GM12873 (cell line): ENCODE results near the gene SGMS2.

Experiments used
- TF ChIP-seq, protein P1 (sequence below): IDR thresholded peaks from 2 replicates; pipeline ENCODE4 v1.5.1; 2012; ENCODE audit warnings: low read depth, mild to moderate bottlenecking, moderate library complexity, low read length, control low read depth; ENCODE audit not compliant: insufficient read depth; ENCODE audit errors: missing control alignments

Gene SGMS2

DNA sequence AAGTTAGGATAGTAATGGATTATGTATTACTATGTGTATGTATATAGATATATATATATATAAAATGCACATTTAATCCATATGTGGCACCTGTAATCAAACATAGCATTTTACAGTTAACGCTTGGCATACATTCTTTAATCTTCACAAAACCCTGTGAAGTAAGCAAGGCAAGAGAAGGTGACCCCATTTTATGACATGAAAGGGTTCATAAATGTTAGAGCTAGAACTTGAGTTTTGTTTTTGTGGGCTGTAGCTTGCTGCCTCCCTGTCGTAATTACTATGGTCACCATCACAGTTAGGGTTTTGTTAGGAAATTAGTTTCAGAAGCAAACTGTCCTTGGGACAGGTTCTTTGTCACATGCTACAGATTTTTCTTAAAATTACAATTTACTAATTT lies 92.8 kb downstream of the SGMS2 start:
- TF ChIP-seq, protein P1, sequence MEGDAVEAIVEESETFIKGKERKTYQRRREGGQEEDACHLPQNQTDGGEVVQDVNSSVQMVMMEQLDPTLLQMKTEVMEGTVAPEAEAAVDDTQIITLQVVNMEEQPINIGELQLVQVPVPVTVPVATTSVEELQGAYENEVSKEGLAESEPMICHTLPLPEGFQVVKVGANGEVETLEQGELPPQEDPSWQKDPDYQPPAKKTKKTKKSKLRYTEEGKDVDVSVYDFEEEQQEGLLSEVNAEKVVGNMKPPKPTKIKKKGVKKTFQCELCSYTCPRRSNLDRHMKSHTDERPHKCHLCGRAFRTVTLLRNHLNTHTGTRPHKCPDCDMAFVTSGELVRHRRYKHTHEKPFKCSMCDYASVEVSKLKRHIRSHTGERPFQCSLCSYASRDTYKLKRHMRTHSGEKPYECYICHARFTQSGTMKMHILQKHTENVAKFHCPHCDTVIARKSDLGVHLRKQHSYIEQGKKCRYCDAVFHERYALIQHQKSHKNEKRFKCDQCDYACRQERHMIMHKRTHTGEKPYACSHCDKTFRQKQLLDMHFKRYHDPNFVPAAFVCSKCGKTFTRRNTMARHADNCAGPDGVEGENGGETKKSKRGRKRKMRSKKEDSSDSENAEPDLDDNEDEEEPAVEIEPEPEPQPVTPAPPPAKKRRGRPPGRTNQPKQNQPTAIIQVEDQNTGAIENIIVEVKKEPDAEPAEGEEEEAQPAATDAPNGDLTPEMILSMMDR, result no peak

DNA sequence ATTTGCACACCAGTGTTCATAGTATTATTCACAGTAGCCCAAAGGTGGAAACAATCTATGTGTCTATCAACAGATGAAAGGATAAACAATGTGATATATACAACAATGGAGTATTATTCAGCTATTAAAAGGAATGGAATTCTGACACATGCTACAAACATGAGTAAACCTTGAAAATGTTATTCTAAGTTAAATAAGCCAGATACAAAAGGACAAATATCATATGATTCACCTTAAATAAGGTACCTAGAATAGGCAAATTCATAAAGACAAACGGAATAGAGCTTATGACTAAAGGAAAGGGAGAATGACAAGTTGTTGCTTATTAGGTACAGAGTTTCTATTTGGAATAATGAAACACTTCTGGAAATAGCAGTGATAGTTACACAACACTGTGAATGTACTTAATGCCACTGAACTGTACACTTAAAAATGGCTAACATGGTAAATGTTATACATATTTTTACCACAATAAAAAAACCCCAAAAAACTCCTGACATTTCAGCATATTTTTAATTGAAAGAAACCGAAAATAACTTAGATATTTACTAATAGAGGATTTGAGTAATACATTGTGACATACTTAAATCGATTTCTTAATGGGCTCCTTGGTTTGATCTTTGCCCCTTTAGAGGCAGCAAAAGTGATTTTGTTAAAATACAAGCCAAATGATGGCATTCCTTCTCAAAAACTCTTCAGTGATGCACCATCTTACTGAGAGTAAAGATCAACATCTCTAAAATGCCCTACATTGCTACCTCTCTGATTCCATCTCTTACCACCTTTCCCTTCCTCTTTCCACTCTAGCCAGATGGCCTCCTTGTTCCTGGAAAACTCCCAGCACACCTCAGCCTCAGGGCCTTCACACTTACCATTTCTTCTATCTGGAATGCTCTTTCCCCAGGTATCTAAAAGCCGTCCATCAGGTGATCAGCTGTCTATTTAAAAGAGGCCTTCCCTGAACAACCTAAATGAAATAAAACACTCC lies 98.0 kb downstream of the SGMS2 start:
- TF ChIP-seq, protein P1, result no peak

DNA sequence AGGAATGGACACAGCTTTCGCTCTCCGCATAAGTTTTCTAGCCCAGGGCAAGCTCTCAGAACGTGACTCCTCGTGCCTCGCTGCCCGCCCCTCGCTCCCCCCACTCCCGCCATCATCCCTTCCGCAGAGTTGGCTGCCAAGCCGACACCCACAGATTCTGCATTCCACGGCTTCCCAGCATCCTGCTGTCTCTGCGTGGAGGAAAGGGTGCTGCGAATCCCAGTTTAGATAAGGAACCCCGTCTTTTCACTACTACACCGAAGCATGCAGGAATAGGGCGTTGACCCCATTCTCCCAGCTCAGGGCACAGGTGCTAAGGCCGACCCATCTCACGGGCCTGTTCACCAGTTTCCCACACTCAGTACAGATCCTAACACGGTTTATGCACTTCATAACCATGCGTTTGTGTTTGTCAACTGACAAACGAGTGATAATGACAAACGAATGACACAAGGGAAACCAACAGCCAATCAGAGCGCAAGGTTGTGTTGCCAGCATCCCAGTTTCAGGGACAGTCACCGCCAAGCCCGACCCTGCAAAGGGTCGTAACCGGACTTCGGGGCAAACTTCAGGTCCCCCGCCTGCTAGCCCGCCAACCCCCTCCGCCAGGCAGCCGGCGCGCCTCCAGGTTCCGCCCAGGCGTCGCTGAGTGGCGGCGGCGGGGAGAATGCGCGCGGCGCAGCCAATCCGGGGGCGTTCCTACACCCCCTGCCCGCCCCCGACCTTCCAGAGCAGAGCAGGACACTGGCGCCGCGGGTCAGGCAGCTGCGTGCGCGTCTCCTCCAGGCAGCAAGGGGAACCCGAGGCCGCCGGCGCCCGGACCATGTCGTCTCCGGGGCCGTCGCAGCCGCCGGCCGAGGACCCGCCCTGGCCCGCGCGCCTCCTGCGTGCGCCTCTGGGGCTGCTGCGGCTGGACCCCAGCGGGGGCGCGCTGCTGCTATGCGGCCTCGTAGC lies 106.4 kb downstream of the SGMS2 start, which contains the start of gene CYP2U1:
Gene CYP2U1, plus strand, starts transcription at position 729 of the 954 bp plus-strand sequence. Its CDS starts 95 bp downstream, at position 824.
- TF ChIP-seq, protein P1, result no peak

DNA sequence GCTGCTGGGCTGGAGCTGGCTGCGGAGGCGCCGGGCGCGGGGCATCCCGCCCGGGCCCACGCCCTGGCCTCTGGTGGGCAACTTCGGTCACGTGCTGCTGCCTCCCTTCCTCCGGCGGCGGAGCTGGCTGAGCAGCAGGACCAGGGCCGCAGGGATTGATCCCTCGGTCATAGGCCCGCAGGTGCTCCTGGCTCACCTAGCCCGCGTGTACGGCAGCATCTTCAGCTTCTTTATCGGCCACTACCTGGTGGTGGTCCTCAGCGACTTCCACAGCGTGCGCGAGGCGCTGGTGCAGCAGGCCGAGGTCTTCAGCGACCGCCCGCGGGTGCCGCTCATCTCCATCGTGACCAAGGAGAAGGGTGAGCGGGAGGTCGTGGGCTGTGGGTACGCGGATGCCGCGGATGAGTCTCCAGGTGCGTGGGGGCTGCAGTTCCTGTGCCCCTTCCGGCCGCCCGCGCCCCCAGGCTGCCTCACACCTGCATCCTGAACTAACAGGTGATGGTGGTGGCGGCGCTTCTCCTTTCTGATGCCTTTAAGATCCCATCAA lies 107.1 kb downstream of the SGMS2 start:
- TF ChIP-seq, protein P1, result no peak

DNA sequence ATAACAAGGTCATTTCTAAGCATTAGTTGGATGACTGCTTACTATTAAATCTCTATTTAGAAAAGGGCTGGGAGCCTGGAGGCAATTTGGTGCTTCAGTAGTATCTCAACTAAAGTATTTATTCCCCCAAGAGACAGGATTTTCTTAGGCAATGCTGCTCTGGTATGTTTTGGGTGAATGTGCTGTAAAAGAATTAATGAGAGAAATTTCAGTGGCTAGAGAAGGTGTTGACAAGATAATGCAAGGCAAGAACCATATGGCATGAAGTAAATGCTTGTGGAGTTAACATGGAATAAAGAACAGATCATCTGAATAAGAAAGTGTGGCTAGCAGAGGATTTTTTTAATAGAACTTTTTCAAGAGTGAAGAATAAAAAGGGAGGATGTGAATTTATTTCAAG lies 110.5 kb downstream of the SGMS2 start:
- TF ChIP-seq, protein P1, result no peak

DNA sequence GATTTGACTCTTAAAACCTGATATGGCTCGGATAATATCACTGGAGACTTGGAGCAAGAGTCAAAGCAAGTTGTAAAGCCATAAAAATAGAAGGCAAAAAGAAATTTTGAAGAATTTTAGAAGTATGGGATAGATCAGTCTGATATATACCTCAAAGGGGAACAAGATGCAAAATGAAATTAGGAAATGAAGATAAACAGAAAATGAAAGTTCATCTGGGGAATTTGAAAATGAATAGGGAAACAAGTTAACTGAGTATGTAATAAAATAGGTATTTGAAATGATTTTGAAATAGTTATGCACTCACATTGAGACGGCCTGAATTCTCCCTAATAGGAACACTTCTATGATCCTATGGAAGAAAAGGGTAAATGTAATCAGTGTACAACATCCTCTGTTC lies 112.3 kb downstream of the SGMS2 start:
- TF ChIP-seq, protein P1, result no peak
